ENCODE results near the gene AMOTL2.

DNA sequence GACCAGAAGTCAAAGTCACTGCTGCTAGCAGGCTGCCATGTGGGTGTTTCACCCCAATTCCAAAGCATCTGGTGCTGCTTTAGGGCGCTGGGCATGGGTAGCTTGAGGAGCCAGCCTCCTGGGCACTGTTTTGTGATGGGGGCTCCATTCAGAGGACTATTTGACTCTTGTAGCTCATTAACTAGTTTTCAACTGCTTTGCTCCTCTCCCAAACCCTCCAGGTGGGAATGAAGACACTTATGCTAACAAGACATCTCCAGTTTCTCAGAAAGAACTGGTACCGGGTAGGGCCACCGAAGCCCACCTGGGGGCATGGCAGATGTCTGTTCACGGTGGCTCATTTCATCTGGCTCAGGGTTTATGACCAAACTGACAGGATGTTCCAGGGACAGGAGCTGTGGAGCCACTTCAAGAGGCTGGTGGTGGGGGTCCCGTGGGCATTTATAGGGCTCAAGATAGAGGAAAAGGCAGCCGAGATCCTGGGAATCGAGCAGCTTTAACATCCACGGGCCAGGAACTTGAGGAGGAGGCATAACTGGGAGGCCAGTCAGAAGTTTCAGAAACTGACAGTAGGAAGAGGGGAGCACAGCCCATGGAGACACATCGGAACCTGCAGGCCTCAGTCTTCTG is 17.7 kb downstream of the AMOTL2 start:
- TF ChIP-seq, protein P1, sequence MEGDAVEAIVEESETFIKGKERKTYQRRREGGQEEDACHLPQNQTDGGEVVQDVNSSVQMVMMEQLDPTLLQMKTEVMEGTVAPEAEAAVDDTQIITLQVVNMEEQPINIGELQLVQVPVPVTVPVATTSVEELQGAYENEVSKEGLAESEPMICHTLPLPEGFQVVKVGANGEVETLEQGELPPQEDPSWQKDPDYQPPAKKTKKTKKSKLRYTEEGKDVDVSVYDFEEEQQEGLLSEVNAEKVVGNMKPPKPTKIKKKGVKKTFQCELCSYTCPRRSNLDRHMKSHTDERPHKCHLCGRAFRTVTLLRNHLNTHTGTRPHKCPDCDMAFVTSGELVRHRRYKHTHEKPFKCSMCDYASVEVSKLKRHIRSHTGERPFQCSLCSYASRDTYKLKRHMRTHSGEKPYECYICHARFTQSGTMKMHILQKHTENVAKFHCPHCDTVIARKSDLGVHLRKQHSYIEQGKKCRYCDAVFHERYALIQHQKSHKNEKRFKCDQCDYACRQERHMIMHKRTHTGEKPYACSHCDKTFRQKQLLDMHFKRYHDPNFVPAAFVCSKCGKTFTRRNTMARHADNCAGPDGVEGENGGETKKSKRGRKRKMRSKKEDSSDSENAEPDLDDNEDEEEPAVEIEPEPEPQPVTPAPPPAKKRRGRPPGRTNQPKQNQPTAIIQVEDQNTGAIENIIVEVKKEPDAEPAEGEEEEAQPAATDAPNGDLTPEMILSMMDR (IDR thresholded peaks at IDR 0.05; ENCODE audit: borderline replicate concordance, extremely low read depth, low read length, poor library complexity, severe bottlenecking): no peak
- TF ChIP-seq EZH2 (IDR thresholded peaks at IDR 0.05; ENCODE audit: borderline replicate concordance, low read depth, low read length, severe bottlenecking): no peak
